Measurements from ENCODE around the gene CABLES1. TPM values are rescaled to one million over a fixed set of nuclear protein-coding genes. Genes with fewer than 3 reads are reported as not detected.
"Not testable (repeated sequence)": the region's sequence is repeated elsewhere in the genome, so short reads cannot be mapped to it uniquely, and the experiment has no call there.

CABLES1 gene
- total RNA-seq, 4 donors from 2014 or later = 1.5 to 11.9 (median 6.1) TPM

DNA sequence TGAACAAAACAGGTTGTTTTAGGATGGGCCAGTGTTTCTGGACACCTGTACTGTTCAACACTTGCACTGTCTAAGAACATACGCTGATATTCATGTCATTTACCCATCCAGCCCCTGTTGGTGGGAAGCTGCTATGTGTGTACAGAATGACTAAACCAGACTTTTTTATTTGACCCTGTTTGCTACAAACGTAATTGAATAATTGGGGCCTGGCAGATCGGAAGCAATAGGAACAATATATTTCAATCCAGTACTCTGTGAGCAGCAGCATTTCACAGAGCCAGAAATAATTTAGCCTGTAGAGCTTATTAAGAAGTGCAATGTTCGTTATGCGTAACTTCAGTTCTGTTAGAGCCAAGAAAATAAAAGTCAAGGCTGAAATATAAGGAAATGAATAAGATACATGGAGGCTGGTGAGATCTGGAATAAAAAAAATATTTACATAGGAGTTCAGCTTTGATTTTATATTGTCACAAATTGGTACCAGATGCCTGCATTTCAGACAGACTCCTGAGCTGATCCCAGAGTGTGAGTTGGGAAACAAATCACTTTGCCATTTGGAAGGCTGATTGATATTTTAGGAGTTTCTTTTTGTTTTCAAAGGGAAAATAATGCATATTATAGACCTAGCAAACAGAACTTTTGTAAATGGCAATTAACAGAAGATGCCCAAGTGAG lies 19.7 kb downstream of the CABLES1 start:
- DNase-seq = no peak
- H3K4me1 ChIP-seq = peaks cover 0 to 7% (median 0%) of the 10 kb centered on the region in 4 donors
- WGBS, 2 donors (ENCODE audit: low coverage in 1 of 2) = 88 to 96% methylated on average over 5 of the region's 5 CpGs
- no peaks in the 10 kb centered on the region for H3K9me3 ChIP-seq
- intact Hi-C loops (cut with DNase I; ENCODE audit: low total_unique reads) = no loop called here
- TF ChIP-seq, protein P1, sequence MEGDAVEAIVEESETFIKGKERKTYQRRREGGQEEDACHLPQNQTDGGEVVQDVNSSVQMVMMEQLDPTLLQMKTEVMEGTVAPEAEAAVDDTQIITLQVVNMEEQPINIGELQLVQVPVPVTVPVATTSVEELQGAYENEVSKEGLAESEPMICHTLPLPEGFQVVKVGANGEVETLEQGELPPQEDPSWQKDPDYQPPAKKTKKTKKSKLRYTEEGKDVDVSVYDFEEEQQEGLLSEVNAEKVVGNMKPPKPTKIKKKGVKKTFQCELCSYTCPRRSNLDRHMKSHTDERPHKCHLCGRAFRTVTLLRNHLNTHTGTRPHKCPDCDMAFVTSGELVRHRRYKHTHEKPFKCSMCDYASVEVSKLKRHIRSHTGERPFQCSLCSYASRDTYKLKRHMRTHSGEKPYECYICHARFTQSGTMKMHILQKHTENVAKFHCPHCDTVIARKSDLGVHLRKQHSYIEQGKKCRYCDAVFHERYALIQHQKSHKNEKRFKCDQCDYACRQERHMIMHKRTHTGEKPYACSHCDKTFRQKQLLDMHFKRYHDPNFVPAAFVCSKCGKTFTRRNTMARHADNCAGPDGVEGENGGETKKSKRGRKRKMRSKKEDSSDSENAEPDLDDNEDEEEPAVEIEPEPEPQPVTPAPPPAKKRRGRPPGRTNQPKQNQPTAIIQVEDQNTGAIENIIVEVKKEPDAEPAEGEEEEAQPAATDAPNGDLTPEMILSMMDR (IDR thresholded peaks at IDR 0.05) = no peak
- TF ChIP-seq POLR2AphosphoS5 (IDR thresholded peaks at IDR 0.05) (no peak), POLR2A (IDR thresholded peaks at IDR 0.05) (no peak), EP300 (IDR thresholded peaks at IDR 0.05; ENCODE audit: low read depth) (no peak)
- in situ Hi-C loops (cut with MboI; ENCODE audit: low pct_ligation_motif_present in 1 of 4, low pct_unique_long_range_greater_than_20kb in 1 of 4, low sequenced_read_pairs in 3 of 4) = no loop called here
- H3K4me3 ChIP-seq = no peak overlapping the region
- no peak overlapping the region for H3K27ac ChIP-seq
- no peaks in the 10 kb centered on the region for H3K36me3 ChIP-seq
- no peaks in the 10 kb centered on the region for H3K27me3 ChIP-seq

DNA sequence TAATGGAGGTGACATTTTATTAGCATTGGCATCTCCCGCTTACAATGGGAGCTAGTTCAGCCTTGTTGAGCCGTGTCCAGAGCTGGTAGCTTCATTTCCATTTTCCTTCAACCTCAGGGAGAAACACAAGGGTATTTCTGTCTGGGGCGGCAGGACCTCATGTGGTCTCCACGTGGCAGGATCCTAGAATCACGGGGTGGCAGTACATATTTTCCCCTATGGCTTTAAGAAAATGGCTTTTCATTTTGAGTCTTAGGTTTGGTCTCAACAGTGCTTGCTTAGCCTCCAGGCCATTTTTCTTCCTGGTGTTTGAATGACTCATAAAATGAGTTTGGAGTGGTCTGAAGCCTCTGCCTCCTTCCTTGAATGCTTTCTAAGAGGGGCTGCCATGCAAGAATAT lies 20.3 kb downstream of the CABLES1 start:
- Histone ChIP-seq H3K9me3 (no peaks in the 10 kb centered on the region), H3K4me3 (no peak overlapping the region), H3K36me3 (no peaks in the 10 kb centered on the region), H3K27me3 (no peaks in the 10 kb centered on the region), H3K27ac (no peak overlapping the region), H3K4me1 (peaks cover 0 to 7% (median 0%) of the 10 kb centered on the region in 4 donors)
- intact Hi-C loops (cut with DNase I; ENCODE audit: low total_unique reads) (no loop called here), in situ Hi-C loops (cut with MboI; ENCODE audit: low pct_ligation_motif_present in 1 of 4, low pct_unique_long_range_greater_than_20kb in 1 of 4, low sequenced_read_pairs in 3 of 4) (no loop called here)
- 20 to 62% methylated on average over 1 to 5 of the region's 5 CpGs for WGBS, 2 donors (ENCODE audit: low coverage in 1 of 2)
- TF ChIP-seq POLR2AphosphoS5 (IDR thresholded peaks at IDR 0.05) = no peak
- no peak for TF ChIP-seq EP300 (IDR thresholded peaks at IDR 0.05; ENCODE audit: low read depth)
- TF ChIP-seq, protein P1 (IDR thresholded peaks at IDR 0.05) = no peak
- TF ChIP-seq POLR2A (IDR thresholded peaks at IDR 0.05) = no peak
- no peak for DNase-seq

DNA sequence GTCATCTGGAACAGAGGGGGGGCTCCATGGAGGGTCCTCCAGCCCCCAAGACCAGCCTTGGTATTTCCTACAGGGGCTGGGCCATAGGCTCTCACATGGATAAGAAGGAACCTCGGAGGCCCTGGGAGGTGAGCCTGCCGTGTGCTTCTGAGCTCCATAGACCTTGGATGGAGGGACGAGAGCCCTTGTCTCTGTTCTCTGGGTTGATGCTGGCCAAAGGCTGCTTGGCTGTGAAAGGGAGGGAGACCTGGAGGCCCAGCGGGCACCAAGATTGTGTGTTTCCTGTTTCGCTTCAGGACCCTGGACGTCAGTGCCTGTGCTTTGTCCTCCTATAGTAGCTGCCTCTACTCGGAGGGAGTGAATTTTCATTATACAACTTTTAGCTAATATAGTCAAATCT lies 20.8 kb downstream of the CABLES1 start:
- WGBS, 2 donors (ENCODE audit: low coverage in 1 of 2) = 95% methylated on average over 7 of the region's 7 CpGs; no CpG with 5 or more reads in 1 of the 2 donors
- in situ Hi-C loops (cut with MboI; ENCODE audit: low pct_ligation_motif_present in 1 of 4, low pct_unique_long_range_greater_than_20kb in 1 of 4, low sequenced_read_pairs in 3 of 4) (no loop called here), intact Hi-C loops (cut with DNase I; ENCODE audit: low total_unique reads) (no loop called here)
- H3K4me1 ChIP-seq = peaks cover 0 to 7% (median 0%) of the 10 kb centered on the region in 4 donors
- H3K4me3 ChIP-seq = no peak overlapping the region
- TF ChIP-seq, protein P1 (IDR thresholded peaks at IDR 0.05) = no peak
- TF ChIP-seq EP300 (IDR thresholded peaks at IDR 0.05; ENCODE audit: low read depth) = no peak
- H3K36me3 ChIP-seq = no peaks in the 10 kb centered on the region
- H3K9me3 ChIP-seq = no peaks in the 10 kb centered on the region
- no peaks in the 10 kb centered on the region for H3K27me3 ChIP-seq
- no peak overlapping the region for H3K27ac ChIP-seq
- DNase-seq = no peak

DNA sequence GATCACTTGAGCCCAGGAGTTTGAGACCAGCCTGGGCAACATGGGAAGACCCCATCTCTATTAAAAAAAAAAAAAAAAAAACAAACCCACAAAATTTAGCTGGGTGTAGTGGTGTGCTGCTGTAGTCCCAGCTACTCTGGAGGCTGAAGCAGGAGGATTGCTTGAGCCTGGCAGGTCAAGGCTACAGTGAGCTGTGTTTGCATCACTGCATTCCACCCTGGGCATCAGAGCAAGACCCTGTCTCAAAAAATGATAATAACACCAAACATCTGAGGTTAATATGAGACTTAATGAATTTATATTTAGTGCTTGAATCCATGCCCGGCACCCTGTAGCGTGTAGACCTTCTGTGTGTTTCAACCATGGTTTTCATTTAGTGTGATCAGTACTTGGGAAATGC lies 22.8 kb downstream of the CABLES1 start:
- DNase-seq = no peak
- in situ Hi-C loops (cut with MboI; ENCODE audit: low pct_ligation_motif_present in 1 of 4, low pct_unique_long_range_greater_than_20kb in 1 of 4, low sequenced_read_pairs in 3 of 4) (no loop called here), intact Hi-C loops (cut with DNase I; ENCODE audit: low total_unique reads) (no loop called here)
- Histone ChIP-seq H3K9me3 (no peaks in the 10 kb centered on the region), H3K4me1 (peaks cover 0 to 7% (median 0%) of the 10 kb centered on the region in 4 donors), H3K4me3 (no peak overlapping the region), H3K27me3 (no peaks in the 10 kb centered on the region), H3K36me3 (no peaks in the 10 kb centered on the region), H3K27ac (no peak overlapping the region)
- TF ChIP-seq EP300 (IDR thresholded peaks at IDR 0.05; ENCODE audit: low read depth) (no peak), POLR2A (IDR thresholded peaks at IDR 0.05) (no peak), POLR2AphosphoS5 (IDR thresholded peaks at IDR 0.05) (no peak)
- TF ChIP-seq, protein P1 (IDR thresholded peaks at IDR 0.05) = no peak
- WGBS, 2 donors (ENCODE audit: low coverage in 1 of 2) = 74% methylated on average over 2 of the region's 2 CpGs; no CpG with 5 or more reads in 1 of the 2 donors

DNA sequence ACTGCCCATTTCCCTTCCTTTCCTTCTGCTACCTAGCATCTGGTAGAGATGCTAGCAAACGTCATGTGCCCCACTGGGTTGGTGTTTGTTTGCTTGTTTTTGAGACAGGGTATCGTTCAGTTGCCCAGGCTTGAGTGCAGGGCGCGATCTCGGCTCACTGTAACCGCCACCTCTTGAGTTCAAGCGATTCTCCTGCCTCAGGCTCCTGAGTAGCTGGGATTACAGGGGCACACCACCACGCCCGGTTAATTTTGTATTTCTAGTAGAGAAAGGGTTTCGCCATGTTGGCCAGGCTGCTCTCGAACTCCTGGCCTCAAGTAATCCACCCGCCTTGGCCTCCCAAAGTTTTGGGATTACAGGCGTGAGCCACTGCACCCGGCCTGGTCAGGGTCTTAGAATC lies 23.6 kb downstream of the CABLES1 start:
- intact Hi-C loops (cut with DNase I; ENCODE audit: low total_unique reads); in situ Hi-C loops (cut with MboI; ENCODE audit: low pct_ligation_motif_present in 1 of 4, low pct_unique_long_range_greater_than_20kb in 1 of 4, low sequenced_read_pairs in 3 of 4); H3K27me3 ChIP-seq; H3K36me3 ChIP-seq; DNase-seq; H3K4me3 ChIP-seq; H3K27ac ChIP-seq; H3K9me3 ChIP-seq; H3K4me1 ChIP-seq: not testable (repeated sequence)
- WGBS, 2 donors (ENCODE audit: low coverage in 1 of 2) = 57 to 93% methylated on average over 1 to 14 of the region's 14 CpGs

Data from transverse colon (tissue), 4 donors.